Tibial artery (tissue), 4 donors: ENCODE data around the gene NLGN1.

Experiments used
- DNase-seq, 2 donors: peaks; one replicate each; pipeline ENCODE4 v3.0.0-alpha.2; 2019
- H3K27ac ChIP-seq, 2 donors: fragments of 200-600 bp; sonication (generic) in 1 of 2; 1 replicate in 1 of 2; 2 replicates in 1 of 2; pipeline ENCODE4 v1.5.1; 2018 to 2019; ENCODE audit warnings: mild to moderate bottlenecking in 1 of 2
- H3K27me3 ChIP-seq, 2 donors: fragments of 200-600 bp; sonication (generic) in 1 of 2; one replicate each; pipeline versions ENCODE4 v1.5.1 to v1.6.0; 2016 to 2019
- H3K36me3 ChIP-seq, 3 donors: fragments of 200-600 bp; sonication (generic) in 2 of 3; one replicate each; pipeline ENCODE4 v1.5.1; 2016 to 2019; ENCODE audit warnings: mild to moderate bottlenecking in 2 of 3
- H3K4me1 ChIP-seq, 4 donors: fragments of 200-600 bp; sonication (generic) in 2 of 4; 1 replicate in 3 of 4; 2 replicates in 1 of 4; pipeline ENCODE4 v1.5.1; 2016 to 2019
- H3K4me3 ChIP-seq, 2 donors: fragments of 200-600 bp; sonication (generic) in 1 of 2; 1 replicate in 1 of 2; 2 replicates in 1 of 2; pipeline ENCODE4 v1.5.1; 2018 to 2019; ENCODE audit warnings: mild to moderate bottlenecking in 2 of 2
- H3K9me3 ChIP-seq, 3 donors: fragments of 200-600 bp; sonication (generic) in 1 of 3; one replicate each; pipeline ENCODE4 v1.5.1; 2016 to 2019
- CTCF ChIP-seq, 2 experiments: fragments of 200-600 bp in 1 of 2; fragments of 450-650 bp in 1 of 2; IDR thresholded peaks; one replicate each; pipeline ENCODE4 v1.5.1; 2017 to 2019; ENCODE audit warnings: antibody characterized with exemption in 2 of 2, mild to moderate bottlenecking in 1 of 2, moderate library complexity in 1 of 2
- intact Hi-C: fragments of 100-400 bp; cut with DNase I; formaldehyde crosslinking; loops from one replicate; pipeline ENCODE4 v1.15.0; 2023; ENCODE audit warnings: low total_unique reads

The NLGN1 gene

GRCh38 chr3:173796405-173796804, 398.9 kb downstream of the NLGN1 start:
- Histone ChIP-seq H3K9me3 (no peaks in the 10 kb centered on the region), H3K36me3 (no peaks in the 10 kb centered on the region), H3K27ac (no peak overlapping the region), H3K4me3 (no peak overlapping the region), H3K4me1 (no peaks in the 10 kb centered on the region), H3K27me3 (no peaks in the 10 kb centered on the region)
- intact Hi-C loops = no loop called here
- DNase-seq = no peak
- TF ChIP-seq CTCF (IDR thresholded peaks at IDR 0.05) = no peak

- intact Hi-C loops = no loop called here
- Histone ChIP-seq H3K4me1 (no peaks in the 10 kb centered on the region), H3K27me3 (no peaks in the 10 kb centered on the region), H3K27ac (no peak overlapping the region), H3K36me3 (no peaks in the 10 kb centered on the region), H3K4me3 (no peak overlapping the region), H3K9me3 (no peaks in the 10 kb centered on the region)
- no peak for DNase-seq
- TF ChIP-seq CTCF (IDR thresholded peaks at IDR 0.05) = no peak
These were observed 399.3 kb downstream of the NLGN1 start for GRCh38 chr3:173796890-173797289.

GRCh38 chr3:173799060-173799816, 401.7 kb downstream of the NLGN1 start:
- Histone ChIP-seq H3K4me1 (no peaks in the 10 kb centered on the region), H3K27me3 (no peaks in the 10 kb centered on the region), H3K4me3 (no peak overlapping the region), H3K9me3 (no peaks in the 10 kb centered on the region), H3K27ac (no peak overlapping the region), H3K36me3 (no peaks in the 10 kb centered on the region)
- intact Hi-C loops = no loop called here
- DNase-seq = no peak
- no peak for TF ChIP-seq CTCF (IDR thresholded peaks at IDR 0.05)

- Histone ChIP-seq H3K36me3 (no peaks in the 10 kb centered on the region), H3K27ac (no peak overlapping the region), H3K4me1 (no peaks in the 10 kb centered on the region), H3K27me3 (no peaks in the 10 kb centered on the region), H3K4me3 (no peak overlapping the region), H3K9me3 (no peaks in the 10 kb centered on the region)
- intact Hi-C loops = no loop called here
- no peak for DNase-seq
- TF ChIP-seq CTCF (IDR thresholded peaks at IDR 0.05) = no peak
These were observed 402.6 kb downstream of the NLGN1 start for GRCh38 chr3:173800154-173800553.

- intact Hi-C loops = no loop called here
- Histone ChIP-seq H3K27ac (no peak overlapping the region), H3K36me3 (no peaks in the 10 kb centered on the region), H3K27me3 (no peaks in the 10 kb centered on the region), H3K9me3 (no peaks in the 10 kb centered on the region), H3K4me1 (peaks cover 0 to 6% (median 0%) of the 10 kb centered on the region in 4 donors), H3K4me3 (no peak overlapping the region)
- no peak for DNase-seq
- no peak for TF ChIP-seq CTCF (IDR thresholded peaks at IDR 0.05)
These were observed 417.3 kb downstream of the NLGN1 start for GRCh38 chr3:173814809-173815208.
